ENCODE results near the gene OR51A4.

The OR51A4 gene

DNA sequence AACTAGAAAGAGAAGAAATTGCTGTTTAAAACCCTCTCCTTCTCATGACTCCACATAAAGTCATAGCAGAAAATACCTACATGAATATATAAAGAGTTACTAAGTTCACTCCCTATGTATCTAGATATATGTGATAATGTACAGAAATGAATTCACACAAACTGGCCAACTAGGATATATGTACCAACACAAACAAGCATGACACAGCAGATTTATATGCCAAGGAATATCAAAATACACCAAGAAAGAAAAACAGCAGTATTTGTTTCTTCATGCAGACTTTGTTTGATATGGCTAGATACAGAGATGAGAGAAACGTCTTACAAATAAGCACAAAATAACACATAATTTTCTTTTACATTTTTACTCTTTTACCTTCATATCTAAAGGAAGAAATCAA, 25.1 kb downstream of the OR51A4 start:
- H3K4me3 ChIP-seq (ENCODE audit: low read length) = no peak overlapping the region
- DNase-seq (ENCODE audit: low read depth) = no peak
- TF ChIP-seq, protein P1, sequence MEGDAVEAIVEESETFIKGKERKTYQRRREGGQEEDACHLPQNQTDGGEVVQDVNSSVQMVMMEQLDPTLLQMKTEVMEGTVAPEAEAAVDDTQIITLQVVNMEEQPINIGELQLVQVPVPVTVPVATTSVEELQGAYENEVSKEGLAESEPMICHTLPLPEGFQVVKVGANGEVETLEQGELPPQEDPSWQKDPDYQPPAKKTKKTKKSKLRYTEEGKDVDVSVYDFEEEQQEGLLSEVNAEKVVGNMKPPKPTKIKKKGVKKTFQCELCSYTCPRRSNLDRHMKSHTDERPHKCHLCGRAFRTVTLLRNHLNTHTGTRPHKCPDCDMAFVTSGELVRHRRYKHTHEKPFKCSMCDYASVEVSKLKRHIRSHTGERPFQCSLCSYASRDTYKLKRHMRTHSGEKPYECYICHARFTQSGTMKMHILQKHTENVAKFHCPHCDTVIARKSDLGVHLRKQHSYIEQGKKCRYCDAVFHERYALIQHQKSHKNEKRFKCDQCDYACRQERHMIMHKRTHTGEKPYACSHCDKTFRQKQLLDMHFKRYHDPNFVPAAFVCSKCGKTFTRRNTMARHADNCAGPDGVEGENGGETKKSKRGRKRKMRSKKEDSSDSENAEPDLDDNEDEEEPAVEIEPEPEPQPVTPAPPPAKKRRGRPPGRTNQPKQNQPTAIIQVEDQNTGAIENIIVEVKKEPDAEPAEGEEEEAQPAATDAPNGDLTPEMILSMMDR (conservative IDR thresholded peaks at IDR 0.05; ENCODE audit: low read depth, low read length) = no peak

DNA sequence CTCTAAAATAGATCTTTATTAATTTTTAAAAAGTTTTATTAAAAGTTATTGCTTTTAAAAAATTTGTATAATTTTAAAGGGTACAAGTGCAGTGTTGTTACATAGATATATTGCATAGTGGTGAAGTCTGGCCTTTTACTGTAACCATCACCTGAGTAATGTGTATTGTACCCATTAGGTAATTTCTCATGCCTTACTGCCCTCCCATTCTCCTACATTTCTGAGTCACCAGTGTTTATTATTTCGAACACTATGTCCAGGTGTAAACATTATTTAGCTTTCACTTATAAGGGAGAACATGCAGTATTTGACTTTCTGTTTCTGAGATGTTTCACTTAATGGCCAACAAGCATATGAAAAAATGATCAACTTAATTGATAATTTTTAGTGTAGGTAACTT, 25.6 kb downstream of the OR51A4 start:
- TF ChIP-seq, protein P1 (conservative IDR thresholded peaks at IDR 0.05; ENCODE audit: low read depth, low read length) = no peak
- H3K4me3 ChIP-seq (ENCODE audit: low read length) = no peak overlapping the region
- DNase-seq (ENCODE audit: low read depth) = no peak

DNA sequence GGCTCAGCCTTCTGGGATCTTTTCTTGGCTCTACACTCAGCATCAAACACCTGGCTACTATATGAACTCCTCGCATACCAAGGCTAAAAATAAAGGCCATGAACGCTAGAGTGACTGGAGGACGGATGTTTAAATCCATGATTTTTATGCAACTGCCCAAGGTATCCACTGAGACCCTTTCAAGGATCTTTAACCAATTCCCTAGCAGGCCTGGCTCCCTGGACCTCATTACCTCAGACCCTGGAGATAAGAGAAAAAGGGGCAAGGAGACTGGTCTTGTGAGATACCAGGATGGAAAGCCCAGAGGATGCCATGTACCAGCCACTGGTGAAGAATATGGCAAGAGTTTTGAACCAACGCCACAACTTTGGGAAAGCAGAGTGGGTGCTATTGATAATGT, 28.2 kb downstream of the OR51A4 start, which contains the start of gene OR51G2:
Gene OR51G2 (minus strand): TSS at position 101 of the 400 bp plus-strand sequence. CDS start 3,687 bp downstream, outside the sequence.
- DNase-seq (ENCODE audit: low read depth) = no peak
- H3K4me3 ChIP-seq (ENCODE audit: low read length) = no peak within 1 kb of the TSS
- TF ChIP-seq, protein P1 (conservative IDR thresholded peaks at IDR 0.05; ENCODE audit: low read depth, low read length) = no peak

DNA sequence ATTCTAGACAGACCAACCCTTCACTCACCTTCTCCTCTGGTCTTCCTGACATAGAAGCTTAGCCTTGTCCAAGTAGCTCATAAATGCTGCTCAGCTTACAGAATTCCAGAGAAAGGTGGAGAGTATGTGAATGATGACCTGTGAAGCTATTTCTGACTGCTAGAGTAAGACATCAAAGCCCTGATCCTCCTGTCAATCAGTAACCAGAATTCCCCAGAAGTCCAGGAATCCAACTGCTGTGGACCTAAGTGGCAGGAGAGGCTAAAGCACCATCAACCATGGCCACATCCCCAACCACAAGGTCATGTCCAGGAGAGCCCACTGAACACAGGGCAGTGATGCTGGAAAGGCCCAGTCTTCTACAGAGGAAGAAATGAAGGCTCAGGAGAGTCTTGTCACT, 30.8 kb downstream of the OR51A4 start:
- no peak overlapping the region for H3K4me3 ChIP-seq (ENCODE audit: low read length)
- TF ChIP-seq, protein P1 (conservative IDR thresholded peaks at IDR 0.05; ENCODE audit: low read depth, low read length) = no peak
- no peak for DNase-seq (ENCODE audit: low read depth)

DNA sequence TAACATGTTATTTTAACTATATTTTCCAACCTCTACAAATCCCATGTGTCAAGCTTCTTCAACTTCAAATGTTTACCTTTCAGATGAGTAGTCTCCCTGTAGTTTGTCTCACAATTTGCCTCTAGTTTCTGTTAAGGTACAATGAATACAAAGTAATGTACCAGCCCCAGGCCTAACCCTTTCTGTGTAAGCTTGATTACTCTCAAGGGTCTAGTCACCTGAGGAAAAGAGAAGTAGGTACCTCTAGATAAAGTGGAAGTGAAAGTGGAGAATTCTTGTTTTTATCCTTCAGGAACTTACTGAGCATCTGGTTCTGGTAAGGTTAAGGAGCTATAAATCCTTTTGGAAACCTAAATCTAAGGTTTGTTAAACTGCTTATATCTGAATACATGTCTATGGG, 43.9 kb downstream of the OR51A4 start, which contains the start of gene OR51A7:
Gene OR51A7 (plus strand): TSS at position 300 of the 400 bp plus-strand sequence. CDS start 3,587 bp downstream, outside the sequence.
- TF ChIP-seq, protein P1 (conservative IDR thresholded peaks at IDR 0.05; ENCODE audit: low read depth, low read length) = no peak
- DNase-seq (ENCODE audit: low read depth) = no peak
- H3K4me3 ChIP-seq (ENCODE audit: low read length) = no peak within 1 kb of the TSS
